ENCODE data around the gene MAPK4.
"Not testable (repeated sequence)": the region's sequence is repeated elsewhere in the genome, so short reads cannot be mapped to it uniquely, and the experiment has no call there.

DNA sequence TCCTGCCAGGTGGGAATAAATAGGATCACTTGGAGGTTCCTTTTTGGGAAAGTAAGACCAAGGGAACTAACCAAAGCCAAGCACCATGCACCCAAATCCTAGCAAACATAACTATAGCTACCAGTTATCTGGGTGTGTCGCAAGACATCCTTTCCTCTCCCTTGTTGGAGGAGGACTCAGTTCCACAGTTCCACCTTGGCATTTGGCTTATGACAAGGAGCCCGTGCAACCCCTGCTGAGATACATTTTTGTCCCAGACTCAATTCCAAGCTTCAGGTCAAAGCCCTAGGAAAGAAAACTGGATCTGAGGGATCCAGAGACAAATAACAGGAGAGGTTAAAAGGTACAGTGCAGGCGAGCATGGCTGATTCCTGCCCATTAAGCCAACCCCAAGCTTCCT lies 219.1 kb downstream of the MAPK4 start:
- TF ChIP-seq, protein P1, sequence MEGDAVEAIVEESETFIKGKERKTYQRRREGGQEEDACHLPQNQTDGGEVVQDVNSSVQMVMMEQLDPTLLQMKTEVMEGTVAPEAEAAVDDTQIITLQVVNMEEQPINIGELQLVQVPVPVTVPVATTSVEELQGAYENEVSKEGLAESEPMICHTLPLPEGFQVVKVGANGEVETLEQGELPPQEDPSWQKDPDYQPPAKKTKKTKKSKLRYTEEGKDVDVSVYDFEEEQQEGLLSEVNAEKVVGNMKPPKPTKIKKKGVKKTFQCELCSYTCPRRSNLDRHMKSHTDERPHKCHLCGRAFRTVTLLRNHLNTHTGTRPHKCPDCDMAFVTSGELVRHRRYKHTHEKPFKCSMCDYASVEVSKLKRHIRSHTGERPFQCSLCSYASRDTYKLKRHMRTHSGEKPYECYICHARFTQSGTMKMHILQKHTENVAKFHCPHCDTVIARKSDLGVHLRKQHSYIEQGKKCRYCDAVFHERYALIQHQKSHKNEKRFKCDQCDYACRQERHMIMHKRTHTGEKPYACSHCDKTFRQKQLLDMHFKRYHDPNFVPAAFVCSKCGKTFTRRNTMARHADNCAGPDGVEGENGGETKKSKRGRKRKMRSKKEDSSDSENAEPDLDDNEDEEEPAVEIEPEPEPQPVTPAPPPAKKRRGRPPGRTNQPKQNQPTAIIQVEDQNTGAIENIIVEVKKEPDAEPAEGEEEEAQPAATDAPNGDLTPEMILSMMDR (IDR thresholded peaks at IDR 0.05), result not testable (repeated sequence)
- TF ChIP-seq POLR2AphosphoS5 (IDR thresholded peaks at IDR 0.05; ENCODE audit: insufficient read depth in 1 of 2, low read depth in 1 of 2); POLR2A (IDR thresholded peaks at IDR 0.05): not testable (repeated sequence)
